ENCODE results near the gene CEP128.

DNA sequence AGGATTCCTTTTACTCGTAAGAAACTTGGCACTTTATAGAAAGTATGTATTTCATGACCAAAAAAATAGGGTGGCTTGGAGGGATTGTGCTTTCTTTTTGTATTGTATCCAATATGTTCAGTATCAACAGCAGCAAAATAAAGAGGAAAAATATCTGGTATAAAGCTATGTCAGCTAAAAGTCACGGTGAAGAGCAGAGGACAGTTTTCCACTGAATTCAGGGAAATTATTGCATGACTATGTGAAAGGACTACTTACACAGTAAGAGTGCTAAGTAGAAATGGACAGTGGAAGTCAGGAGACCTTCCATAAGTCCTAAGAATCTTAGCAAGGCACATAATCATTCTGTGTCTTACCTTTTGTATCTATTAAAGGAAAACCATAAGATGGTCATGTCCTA, 33.1 kb upstream of the CEP128 start:
- TF ChIP-seq EZH2 (IDR thresholded peaks at IDR 0.05; ENCODE audit: insufficient read depth, poor library complexity, severe bottlenecking), result no peak
- TF ChIP-seq EZH2phosphoT487 (IDR thresholded peaks at IDR 0.05; ENCODE audit: insufficient read depth, low read depth), result no peak
